Activated CD8-positive, alpha-beta memory T cell treated with anti-CD3 and anti-CD28 coated beads, Interleukin-2, amount 50 U/mL, for 48 hours (primary cell): ENCODE data around the gene PRUNE1.

ENCODE experiments used
- DNase-seq: peaks from one replicate; pipeline ENCODE4 v3.0.0-alpha.2; 2020

The PRUNE1 gene

DNA sequence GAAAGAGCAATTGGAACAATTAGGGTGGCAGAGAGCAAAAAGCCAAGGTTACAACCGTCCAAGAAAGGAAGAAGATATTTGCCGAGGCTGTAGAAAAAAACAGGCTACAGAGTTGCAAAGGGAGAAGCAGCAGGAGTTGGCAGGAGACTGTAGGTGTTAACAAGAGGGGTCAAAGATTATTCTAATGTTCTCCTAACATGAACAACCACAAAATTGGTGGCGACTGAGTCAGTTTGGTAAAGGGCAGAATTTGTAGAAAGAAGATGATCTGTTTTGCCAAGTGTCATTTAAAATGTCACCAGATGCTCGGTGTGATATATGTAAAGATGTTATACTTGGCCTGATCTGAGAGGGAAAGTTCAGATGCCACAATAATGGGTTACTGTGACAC, 401 bp upstream of the PRUNE1 start:
- DNase-seq: no peak

DNA sequence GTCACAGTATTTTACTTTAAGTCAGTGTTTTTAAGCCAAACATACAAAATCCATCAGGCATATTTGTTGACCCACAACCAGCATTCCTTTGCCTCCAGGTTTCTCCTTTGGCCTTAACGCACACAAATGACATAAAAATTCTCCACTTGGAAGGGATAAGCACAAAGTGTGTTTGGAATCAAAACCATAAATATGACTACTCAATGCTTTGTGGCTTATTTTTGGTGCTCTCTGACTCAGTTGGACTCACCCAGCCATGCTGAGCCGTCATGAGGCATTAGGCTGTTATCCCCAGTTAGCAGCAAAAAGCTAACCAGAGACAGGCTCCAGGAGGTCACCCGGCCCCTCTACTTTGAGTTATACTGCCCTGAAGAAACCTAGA, 948 bp downstream of the PRUNE1 start:
- DNase-seq: no peak

DNA sequence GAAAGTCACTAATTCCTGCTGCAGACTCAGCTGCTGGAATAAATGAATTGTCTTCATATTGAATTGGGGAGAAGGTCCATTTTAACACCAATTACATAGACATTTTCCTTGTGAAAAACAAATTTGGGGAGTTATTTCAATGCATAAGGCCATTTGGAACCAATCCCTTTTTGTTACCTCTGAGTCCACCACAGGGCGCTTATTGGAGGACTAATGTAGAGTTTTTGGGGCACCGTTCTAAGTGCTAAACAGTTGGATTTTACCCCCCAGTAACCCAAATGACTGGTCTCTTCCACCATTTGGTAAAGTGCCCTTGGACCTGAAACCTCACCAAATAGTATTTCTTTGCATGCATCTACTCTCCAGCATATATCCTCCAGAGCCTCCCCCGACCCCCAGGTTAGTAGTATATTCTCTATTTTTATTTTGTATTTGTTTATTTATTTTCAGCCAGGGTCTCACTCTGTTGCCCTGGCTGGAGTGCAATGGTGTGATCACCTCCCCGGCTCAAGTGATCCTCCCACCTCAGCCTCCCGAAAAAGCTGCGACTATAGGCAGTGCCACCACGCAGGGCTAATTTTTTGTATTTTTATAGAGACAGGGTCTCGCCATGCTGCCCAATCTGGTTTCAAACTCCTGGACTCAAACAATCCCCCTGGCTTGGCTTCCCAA, 1.6 kb downstream of the PRUNE1 start:
- no peak for DNase-seq

DNA sequence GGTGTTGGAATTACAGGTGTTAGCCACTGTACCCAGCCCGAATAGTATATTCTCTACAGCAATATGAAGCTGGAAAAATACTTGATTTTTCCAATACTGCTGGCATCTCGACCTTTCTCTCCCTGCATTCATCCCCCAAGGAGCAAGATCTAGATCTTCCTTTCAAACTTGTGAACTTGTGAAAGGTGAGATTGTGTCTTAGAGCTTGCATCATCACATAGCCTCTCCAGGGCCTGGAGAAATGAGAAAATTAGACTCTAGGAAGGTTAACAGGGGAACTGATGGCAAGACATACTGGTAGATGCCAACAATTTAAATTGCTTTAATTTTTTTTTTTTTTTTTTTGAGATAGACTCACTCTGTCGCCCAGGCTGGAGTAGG, 2.1 kb downstream of the PRUNE1 start:
- DNase-seq: no peak

DNA sequence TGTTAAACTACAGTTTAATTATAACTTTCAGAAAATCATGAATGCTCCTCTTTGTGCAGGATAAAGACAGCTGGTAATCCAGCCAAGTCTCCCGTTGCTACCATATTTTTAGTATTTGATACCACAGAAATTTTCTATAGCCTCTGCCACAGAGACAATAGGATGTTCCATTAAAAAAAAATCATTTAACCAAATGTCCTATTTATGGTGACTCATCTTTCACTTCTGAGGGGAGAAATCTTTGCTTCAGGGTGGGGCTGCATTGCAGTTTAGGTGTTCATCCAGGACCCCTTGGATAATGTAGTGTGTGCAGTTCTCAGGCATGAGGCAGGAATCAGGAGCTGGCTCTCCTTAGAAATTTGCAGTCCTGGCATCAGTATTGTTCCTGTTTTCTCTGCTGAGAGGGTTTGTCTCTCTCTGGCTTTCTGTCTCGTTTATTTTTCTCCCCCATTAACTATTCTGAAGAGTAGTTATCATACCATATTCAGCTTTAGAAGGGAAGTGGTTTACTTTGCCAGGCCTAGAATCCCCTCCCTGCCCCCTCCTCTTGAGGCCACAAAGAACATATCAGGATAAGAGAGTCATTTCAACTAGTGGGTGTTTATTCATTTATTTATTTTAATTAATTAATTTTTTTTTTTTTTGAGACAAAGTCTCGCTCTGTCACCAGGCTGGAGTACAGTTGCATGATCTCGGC, 3.1 kb downstream of the PRUNE1 start:
- DNase-seq: no peak

DNA sequence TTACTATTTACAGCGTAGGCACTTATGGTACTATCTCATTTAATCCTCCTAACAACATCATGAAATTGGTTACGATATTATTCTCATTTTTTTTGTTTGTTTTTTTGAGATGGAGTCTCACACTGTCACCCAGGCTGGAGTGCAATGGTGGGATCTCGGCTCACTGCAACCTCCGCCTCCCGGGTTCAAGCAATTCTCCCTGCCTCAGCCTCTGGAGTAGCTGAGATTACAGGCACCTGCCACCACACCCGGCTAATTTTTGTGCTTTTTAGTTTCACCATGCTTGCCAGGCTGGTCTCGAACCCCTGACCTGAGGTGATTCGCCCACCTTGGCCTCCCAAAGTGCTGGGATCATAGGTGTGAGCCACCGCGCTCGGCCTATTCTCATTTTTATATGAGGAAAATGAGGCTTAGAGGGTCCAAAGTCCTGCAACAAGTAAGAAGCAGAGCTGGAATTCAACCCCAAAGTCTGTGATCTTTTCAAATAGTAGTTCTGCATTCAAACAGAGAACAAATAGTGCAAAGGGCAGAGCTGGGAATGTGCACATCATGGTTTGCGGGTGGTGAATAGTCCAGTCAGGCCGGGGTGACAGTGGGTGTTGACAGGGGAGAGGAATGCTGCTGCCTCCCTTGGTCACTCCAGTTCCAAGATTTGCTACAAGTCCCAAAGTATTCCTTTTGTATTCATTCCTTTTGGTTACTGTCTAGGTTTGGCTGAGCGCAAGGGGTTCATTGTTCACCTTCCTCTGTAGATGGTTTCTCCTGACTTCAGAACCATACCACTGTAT, 4.6 kb downstream of the PRUNE1 start:
- no peak for DNase-seq

DNA sequence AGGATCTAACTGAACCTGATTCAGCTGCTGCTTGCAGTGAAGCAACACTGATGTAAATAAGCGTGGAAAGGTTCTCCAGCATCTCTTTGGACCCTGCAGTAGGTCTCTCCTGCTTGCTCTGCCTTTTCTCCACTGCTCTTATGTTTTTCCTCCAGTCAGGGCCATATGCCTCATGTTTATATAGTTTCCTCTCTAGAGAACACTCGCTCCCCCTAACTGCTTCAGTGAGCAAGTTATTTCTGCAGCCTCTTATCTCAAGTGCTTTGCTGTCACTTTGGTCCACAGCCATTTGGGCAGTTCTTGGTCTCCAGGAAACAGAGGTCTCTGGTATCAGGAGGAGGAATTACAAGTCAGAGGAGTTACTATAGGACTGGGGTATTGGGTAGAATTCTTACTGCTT, 5.3 kb downstream of the PRUNE1 start:
- no peak for DNase-seq

DNA sequence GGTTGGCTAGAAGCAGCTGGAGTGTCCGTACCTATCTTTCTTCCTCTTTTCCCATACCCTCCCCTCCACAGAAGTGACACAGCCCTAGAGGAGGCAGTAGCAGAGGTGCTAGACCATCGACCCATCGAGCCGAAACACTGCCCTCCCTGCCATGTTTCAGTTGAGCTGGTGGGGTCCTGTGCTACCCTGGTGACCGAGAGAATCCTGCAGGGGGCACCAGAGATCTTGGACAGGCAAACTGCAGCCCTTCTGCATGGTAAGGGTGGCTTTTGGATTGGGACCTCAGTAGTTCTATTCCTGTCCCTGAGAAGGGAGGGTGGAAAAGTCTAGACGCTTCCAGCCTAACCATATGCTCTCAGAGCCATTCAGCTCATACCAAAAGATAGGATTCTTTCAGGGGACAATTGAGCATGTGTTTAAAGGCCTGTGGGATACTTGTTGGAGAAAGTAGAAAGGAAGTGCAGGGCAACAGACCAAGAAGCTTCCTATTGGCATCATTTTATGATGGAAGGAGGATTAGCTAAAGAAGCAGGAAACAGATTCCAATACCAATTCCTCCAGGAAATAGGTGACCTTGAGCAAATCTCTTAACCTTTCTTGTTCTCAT, 16.4 kb downstream of the PRUNE1 start:
- DNase-seq: peak; percentile 88

DNA sequence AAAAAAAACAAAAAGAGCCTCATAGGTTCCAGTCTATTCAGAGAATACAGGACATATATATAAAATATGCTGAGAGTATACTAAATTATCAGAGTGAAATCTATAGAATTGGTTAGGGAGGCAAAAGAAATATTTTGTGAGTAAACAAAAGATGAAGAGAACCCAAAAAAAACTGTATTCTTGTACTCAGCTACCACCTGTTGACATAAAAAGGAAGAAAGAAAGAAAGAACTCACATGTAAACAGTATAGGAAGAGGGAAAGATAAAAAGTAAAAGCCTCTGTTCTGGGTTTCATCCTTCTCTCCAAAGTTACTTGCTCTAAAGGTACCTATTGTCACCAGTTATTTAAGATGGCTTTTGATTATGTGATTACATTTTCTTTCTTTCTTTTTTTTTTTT, 18.2 kb downstream of the PRUNE1 start:
- no peak for DNase-seq

DNA sequence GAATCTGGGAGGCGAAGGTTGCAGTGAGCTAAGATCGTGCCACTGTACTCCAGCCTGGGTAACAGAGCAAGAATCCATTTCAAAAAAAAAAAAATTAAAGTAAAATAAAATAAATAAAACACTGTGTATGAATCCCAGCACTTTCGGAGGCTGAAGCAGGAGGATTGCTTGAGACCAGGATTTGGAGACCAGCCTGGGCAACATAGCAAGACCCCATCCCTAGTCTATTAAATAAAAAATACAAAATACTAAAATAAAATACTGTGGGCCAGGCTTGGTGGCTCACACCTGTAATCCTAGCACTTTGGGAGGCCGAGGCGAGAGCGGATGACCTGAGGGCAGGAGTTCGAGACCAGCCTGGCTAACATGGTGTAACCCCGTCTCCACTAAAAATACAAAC, 23.9 kb downstream of the PRUNE1 start:
- DNase-seq: no peak

DNA sequence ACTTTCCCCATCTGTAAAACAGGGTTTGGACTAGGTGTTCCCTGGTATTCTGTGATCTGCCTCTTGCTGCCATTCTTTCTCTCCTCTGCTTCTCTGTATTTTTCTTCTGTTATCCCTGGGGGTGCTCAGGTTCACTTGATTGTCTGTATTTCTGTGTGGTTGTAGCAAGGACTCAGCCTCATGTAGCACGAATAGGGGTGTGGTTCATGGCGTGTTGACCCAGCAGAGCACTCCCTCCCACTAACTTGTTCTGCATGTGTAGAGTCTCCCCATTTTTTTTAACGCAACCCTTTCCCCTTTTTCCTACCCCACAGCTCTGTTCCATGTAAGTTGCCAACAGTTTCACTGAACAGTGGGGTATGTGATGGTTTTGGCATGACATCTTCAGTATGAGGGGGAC, 26.9 kb downstream of the PRUNE1 start:
- DNase-seq: no peak

DNA sequence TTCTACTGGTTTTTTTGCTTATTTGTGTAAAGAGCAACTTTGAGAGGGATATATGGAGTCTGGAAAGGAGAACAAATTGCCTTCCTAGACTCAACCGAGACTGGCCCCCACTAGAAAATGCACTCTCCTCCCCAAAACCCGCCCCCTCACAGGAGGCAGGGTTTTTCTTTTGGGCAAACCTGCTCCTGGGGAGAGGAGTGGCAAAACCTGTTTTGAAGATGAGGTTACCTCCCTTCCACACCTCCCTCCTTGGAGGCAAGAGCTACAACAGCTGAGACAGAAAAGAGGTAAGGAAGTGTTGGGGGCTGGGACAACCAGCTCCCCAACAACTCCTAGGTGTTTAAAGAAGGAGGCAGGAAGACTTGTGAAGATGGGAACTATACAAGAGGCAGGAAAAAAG, 28.1 kb downstream of the PRUNE1 start, which contains the start of gene BNIPL:
TSS of gene BNIPL (plus strand) at position 231 of the 400 bp plus-strand sequence. CDS start at position 371, 140 bp downstream.
- no peak for DNase-seq

DNA sequence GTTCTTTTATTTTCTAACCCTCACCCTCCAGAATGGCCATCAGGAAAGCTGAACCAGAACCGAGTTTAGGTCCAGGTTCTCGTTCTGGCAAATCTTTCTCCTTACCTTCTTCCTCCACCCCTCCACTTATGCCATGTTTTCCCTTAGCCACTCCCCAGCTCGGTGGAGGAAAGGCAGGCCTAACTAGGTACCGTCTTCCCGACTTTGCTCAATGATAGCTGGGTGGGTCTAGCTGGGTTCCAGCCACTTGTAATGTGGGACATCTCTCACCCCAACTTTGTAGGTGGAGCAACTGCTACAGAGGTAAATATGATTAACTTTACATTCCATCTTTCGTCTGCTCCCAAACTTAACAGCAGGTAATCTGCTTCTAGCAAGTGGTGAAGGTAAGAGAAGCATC, 28.8 kb downstream of the PRUNE1 start:
- no peak for DNase-seq

DNA sequence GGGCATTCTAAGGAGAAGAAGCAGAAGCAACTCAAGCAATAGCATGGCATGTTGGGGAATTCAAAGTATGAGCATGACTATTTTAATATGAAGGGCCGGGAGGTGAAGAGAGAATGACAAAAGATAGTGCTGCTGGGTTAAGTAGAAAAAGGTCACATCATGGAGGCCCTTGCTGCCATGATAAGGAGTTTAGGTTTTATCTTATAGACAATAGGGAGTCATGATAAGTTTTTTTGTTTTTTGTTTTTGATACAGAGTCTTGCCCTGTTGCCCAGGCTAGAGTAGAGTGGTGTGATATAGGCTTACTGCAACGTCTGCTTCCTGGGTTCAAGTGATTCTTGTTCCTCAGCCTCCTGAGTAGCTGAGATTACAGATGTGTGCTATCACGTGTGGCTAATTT, 31.3 kb downstream of the PRUNE1 start:
- DNase-seq: no peak

DNA sequence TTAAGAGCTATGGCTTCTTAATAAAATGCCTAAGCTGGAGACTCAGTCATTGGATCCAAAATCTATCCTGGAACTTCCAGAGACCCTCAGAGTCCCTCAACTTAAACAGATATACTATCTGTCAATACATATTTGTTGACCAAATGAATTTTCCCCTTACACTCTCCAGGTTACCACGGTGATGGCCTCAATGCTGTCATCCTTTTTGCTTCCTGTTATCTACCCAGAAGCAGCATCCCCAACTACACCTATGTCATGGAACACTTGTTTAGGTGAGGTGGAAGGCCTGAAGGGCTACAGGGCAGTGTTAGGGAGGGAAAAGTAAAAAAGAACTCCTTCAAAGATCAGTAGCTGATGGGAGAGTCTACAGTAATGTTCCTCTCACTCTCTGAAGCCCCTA, 34.9 kb downstream of the PRUNE1 start:
- DNase-seq: no peak

DNA sequence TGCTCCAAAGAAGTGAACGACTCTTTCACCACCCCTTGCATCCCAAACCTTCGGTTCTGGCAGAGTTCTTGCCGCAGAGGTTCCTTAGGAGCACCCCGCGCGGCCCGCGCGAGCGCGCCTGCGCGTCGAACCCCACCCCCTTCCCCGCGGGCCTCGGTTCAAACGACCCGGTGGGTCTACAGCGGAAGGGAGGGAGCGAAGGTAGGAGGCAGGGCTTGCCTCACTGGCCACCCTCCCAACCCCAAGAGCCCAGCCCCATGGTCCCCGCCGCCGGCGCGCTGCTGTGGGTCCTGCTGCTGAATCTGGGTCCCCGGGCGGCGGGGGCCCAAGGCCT, 39.3 kb downstream of the PRUNE1 start, which contains the start of gene C1orf56:
TSS of gene C1orf56 (plus strand) at position 161 of the 334 bp plus-strand sequence. CDS start at position 258, 97 bp downstream.
- DNase-seq: peak; percentile 83

DNA sequence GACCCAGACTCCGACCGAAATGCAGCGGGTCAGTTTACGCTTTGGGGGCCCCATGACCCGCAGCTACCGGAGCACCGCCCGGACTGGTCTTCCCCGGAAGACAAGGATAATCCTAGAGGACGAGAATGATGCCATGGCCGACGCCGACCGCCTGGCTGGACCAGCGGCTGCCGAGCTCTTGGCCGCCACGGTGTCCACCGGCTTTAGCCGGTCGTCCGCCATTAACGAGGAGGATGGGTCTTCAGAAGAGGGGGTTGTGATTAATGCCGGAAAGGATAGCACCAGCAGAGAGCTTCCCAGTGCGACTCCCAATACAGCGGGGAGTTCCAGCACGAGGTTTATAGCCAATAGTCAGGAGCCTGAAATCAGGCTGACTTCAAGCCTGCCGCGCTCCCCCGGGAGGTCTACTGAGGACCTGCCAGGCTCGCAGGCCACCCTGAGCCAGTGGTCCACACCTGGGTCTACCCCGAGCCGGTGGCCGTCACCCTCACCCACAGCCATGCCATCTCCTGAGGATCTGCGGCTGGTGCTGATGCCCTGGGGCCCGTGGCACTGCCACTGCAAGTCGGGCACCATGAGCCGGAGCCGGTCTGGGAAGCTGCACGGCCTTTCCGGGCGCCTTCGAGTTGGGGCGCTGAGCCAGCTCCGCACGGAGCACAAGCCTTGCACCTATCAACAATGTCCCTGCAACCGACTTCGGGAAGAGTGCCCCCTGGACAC, 39.8 kb downstream of the PRUNE1 start:
- DNase-seq: peak; percentile 82

DNA sequence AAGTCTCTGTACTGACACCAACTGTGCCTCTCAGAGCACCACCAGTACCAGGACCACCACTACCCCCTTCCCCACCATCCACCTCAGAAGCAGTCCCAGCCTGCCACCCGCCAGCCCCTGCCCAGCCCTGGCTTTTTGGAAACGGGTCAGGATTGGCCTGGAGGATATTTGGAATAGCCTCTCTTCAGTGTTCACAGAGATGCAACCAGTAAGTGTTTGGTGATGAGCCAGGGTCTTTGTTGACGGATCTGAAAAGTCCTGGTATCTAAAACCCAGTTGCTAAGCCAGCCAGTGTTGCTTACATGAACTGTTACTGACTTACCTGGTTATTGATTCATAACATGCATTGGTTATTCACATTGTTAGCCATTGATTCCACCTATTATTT, 40.4 kb downstream of the PRUNE1 start:
- no peak for DNase-seq

DNA sequence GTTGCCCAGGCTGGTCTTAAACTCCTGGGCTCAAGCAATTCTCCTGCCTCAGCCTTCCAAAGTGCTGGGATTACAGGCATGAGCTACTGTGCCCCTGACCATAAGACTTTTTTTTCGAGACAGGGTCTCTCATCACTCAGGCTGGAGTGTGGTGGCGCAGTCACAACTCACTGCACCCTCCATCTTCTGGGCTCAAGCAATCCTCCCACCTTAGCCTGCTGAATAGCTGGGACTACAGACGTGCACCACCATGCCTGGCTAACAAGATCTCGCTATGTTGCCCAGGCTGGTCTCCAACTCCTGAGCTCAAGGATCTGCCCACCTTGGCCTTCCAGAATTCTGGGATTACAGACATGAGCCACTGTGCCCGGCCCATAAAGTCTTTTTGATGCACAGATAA, 41.2 kb downstream of the PRUNE1 start:
- DNase-seq: no peak

DNA sequence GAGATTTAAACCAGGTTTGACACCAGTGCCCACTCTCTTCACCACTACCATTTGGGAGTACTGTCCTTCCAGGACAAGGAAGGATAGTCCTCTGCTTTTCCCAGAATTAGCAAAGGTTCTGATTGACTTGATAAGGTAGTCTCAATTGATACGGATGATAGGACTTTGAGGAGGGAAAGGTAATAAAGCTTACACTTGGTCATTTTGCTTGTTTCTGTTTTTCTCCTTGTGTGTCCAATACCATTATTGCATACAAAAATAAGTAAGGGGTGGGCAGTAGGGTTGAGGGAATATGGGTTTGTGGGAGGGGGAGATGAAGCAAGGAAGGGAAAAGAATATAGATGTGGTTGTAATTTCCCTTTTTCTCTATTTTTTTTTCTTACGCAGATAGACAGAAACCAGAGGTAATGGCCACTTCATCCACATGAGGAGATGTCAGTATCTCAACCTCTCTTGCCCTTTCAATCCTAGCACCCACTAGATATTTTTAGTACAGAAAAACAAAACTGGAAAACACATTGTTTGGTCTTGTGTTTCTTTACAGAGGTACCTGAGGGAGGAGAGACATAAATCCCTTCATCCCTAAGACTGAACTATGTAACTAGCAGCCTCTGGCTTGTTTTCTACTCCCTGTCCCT, 41.9 kb downstream of the PRUNE1 start:
- no peak for DNase-seq

DNA sequence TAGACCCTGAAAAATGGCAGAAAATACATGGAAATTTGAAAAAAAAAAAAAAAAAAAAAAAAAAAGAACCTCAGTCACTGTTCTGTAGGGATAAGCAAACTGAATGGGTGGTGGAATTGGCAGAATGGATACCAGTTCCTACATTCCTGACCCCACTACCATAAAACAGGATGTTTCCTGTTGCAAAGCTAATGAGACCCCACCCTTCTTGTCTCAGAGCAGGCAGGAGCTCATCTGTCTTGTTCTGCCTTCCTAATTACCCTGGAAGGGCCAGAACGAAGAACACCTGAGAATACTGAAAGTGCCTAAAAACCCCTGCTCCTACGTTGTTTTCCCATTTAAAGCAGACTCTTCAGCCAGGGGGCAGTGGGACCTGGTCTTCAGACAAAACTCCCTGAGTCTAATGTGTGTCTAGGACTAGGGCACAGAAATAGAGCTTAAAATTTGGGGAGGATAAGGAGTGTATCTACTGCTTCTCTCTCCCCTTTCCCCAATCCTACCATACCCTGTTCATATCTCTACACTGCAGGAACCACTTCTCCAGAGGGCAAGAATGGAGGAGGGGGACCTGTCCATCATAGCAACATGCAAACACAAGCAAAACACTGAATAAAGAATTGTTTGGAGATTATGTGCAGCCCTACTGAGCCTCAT, 43.2 kb downstream of the PRUNE1 start:
- no peak for DNase-seq

DNA sequence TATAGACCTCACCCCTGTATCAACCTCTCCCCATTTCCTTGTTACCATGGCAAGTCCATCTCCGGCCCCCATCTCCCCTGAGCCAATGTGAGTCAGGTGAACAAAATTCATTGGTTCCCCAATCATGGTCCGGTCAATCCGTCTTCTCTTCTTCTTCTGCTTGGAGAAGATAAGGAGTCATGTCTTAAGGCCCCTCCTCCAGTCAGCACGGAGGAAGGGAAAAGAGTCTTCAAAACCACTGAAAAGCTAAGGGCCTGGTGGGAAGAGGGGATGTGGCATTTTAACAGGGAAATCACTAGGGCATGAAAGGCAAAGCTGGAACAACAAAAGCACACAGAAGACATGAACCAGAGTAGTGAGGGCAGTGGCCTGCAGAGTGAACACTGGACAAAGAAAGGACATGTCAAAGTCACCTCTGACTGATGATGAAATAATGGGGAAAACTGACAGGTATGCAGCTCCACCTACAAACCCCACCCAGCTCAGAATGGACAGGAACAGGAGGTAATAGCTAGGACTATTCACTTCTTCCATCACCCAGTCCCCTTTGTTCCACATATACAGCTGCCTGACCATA, 46.8 kb downstream of the PRUNE1 start:
- DNase-seq: no peak
